Hepatocyte (in vitro differentiated cells): Measurements from ENCODE around the gene PLEKHA7. TPM values are rescaled to one million over a fixed set of nuclear protein-coding genes. Genes with fewer than 3 reads are reported as not detected.

Experiments
- DNase-seq: peaks from one replicate; pipeline ENCODE4 v3.0.0-alpha.2; 2016; ENCODE audit warnings: low spot score
- H2AFZ ChIP-seq: fragments of 200-600 bp; sonication (generic); 2 replicates; pipeline ENCODE4 v1.6.0; 2016; ENCODE audit warnings: antibody characterized with exemption, mild to moderate bottlenecking
- H3K27ac ChIP-seq: fragments of 200-600 bp; sonication (generic); 2 replicates; pipeline ENCODE4 v1.5.1; 2016; ENCODE audit warnings: mild to moderate bottlenecking
- H3K27me3 ChIP-seq: fragments of 200-600 bp; sonication (generic); 2 replicates; pipeline ENCODE4 v1.6.1; 2016
- H3K36me3 ChIP-seq: fragments of 200-600 bp; sonication (generic); replicated peaks from 2 replicates; pipeline ENCODE4 v1.5.1; 2016; ENCODE audit warnings: low read depth; ENCODE audit not compliant: insufficient read depth
- H3K4me1 ChIP-seq: fragments of 200-600 bp; sonication (generic); 2 replicates; pipeline ENCODE4 v1.5.1; 2016; ENCODE audit warnings: mild to moderate bottlenecking, moderate library complexity; ENCODE audit not compliant: insufficient read depth
- H3K4me2 ChIP-seq: fragments of 200-600 bp; sonication (generic); 2 replicates; pipeline ENCODE4 v1.6.0; 2016
- H3K4me3 ChIP-seq: fragments of 200-600 bp; sonication (generic); 2 replicates; pipeline ENCODE4 v1.5.1; 2016; ENCODE audit warnings: mild to moderate bottlenecking
- H3K79me2 ChIP-seq: fragments of 200-600 bp; sonication (generic); 2 replicates; pipeline ENCODE4 v1.6.0; 2017; ENCODE audit warnings: mild to moderate bottlenecking
- H3K9me2 ChIP-seq: fragments of 200-600 bp; sonication (generic); replicated peaks from 2 replicates; pipeline ENCODE4 v1.6.0; 2017; ENCODE audit warnings: mild to moderate bottlenecking; ENCODE audit not compliant: insufficient read depth
- H3K9me3 ChIP-seq: fragments of 200-600 bp; sonication (generic); 2 replicates; pipeline ENCODE4 v1.5.1; 2016; ENCODE audit warnings: low read depth, mild to moderate bottlenecking
- H4K20me1 ChIP-seq: fragments of 200-600 bp; sonication (generic); 2 replicates; pipeline ENCODE4 v1.6.0; 2016; ENCODE audit warnings: mild to moderate bottlenecking; ENCODE audit not compliant: insufficient read depth, poor library complexity, severe bottlenecking
- CTCF ChIP-seq: fragments of 200-600 bp; sonication (generic); IDR thresholded peaks from 2 replicates; pipeline ENCODE4 v1.5.1; 2016; ENCODE audit warnings: antibody characterized with exemption, mild to moderate bottlenecking; ENCODE audit not compliant: poor library complexity
- EZH2 ChIP-seq: fragments of 200-600 bp; sonication (generic); IDR thresholded peaks from 2 replicates; pipeline ENCODE4 v1.6.1; 2016; ENCODE audit warnings: antibody characterized with exemption, mild to moderate bottlenecking, borderline replicate concordance
- EZH2phosphoT487 ChIP-seq: fragments of 200-600 bp; sonication (generic); IDR thresholded peaks from one replicate; pipeline ENCODE4 v1.6.1; 2018; ENCODE audit warnings: antibody characterized with exemption, mild to moderate bottlenecking, low read depth, moderate library complexity; ENCODE audit not compliant: unreplicated experiment, severe bottlenecking
- WGBS: methylation state at CpG from one replicate; pipeline ENCODE4 v1.1.6; 2016; ENCODE audit warnings: low lambda C conversion rate; ENCODE audit errors: missing lambda C conversion rate; 5-methylcytosine and 5-hydroxymethylcytosine counted together
- polyA plus RNA-seq: library from polyadenylated mRNA; unstranded; fragments of >200 nt; fragmentation: Nextera tagmentation; extraction: Ambion mirVana; gene quantifications from 2 replicates; pipeline ENCODE4 v1.2.1, GENCODE V29; 2016
- total RNA-seq: library from RNA; depleted of rRNA; stranded (reverse); fragments of >200 nt; gene quantifications from 2 replicates; pipeline ENCODE4 v1.2.3, GENCODE V29; 2014

PLEKHA7 gene
- total and polyA plus RNA-seq, 2 experiments from 2014 or later: 16.7 to 35.6 TPM

GRCh38 chr11:16818284-16818683 lies 195.9 kb downstream of the PLEKHA7 start:
- Histone ChIP-seq H3K27me3 (no peaks in the 10 kb centered on the region), H2AFZ (no peak overlapping the region), H4K20me1 (no peaks in the 10 kb centered on the region), H3K9me2 (no peaks in the 10 kb centered on the region), H3K4me2 (no peak overlapping the region), H3K27ac (no peak overlapping the region), H3K4me1 (peaks cover 14% of the 10 kb centered on the region), H3K9me3 (no peaks in the 10 kb centered on the region), H3K36me3 (no peaks in the 10 kb centered on the region), H3K4me3 (no peak overlapping the region), H3K79me2 (peaks cover 3% of the 10 kb centered on the region)
- no peak for DNase-seq
- TF ChIP-seq EZH2: no peak
- no peak for TF ChIP-seq CTCF
- no peak for TF ChIP-seq EZH2phosphoT487
- 67% methylated on average over 4 of the region's 4 CpGs for WGBS

GRCh38 chr11:16817351-16817750 lies 196.9 kb downstream of the PLEKHA7 start:
- H2AFZ ChIP-seq: no peak overlapping the region
- no peak overlapping the region for H3K4me2 ChIP-seq
- H4K20me1 ChIP-seq: no peaks in the 10 kb centered on the region
- H3K27me3 ChIP-seq: no peaks in the 10 kb centered on the region
- H3K9me2 ChIP-seq: no peaks in the 10 kb centered on the region
- no peak for TF ChIP-seq EZH2
- H3K4me1 ChIP-seq: peaks cover 14% of the 10 kb centered on the region
- no peak for DNase-seq
- WGBS: 95% methylated on average over 4 of the region's 4 CpGs
- no peak overlapping the region for H3K27ac ChIP-seq
- H3K79me2 ChIP-seq: peaks cover 3% of the 10 kb centered on the region
- no peaks in the 10 kb centered on the region for H3K9me3 ChIP-seq
- no peaks in the 10 kb centered on the region for H3K36me3 ChIP-seq
- no peak overlapping the region for H3K4me3 ChIP-seq

GRCh38 chr11:16816358-16817270 lies 197.6 kb downstream of the PLEKHA7 start:
- H3K4me2 ChIP-seq: no peak overlapping the region
- H3K79me2 ChIP-seq: peaks cover 3% of the 10 kb centered on the region
- TF ChIP-seq EZH2 (no peak), EZH2phosphoT487 (no peak), CTCF (no peak)
- 97% methylated on average over 19 of the region's 32 CpGs for WGBS
- H3K9me3 ChIP-seq: no peaks in the 10 kb centered on the region
- H3K27ac ChIP-seq: no peak overlapping the region
- no peaks in the 10 kb centered on the region for H3K27me3 ChIP-seq
- H4K20me1 ChIP-seq: no peaks in the 10 kb centered on the region
- H3K9me2 ChIP-seq: no peaks in the 10 kb centered on the region
- H3K4me1 ChIP-seq: peaks cover 14% of the 10 kb centered on the region
- H3K4me3 ChIP-seq: no peak overlapping the region
- no peaks in the 10 kb centered on the region for H3K36me3 ChIP-seq
- DNase-seq: no peak
- no peak overlapping the region for H2AFZ ChIP-seq

- Histone ChIP-seq H3K4me1 (peaks cover 5% of the 10 kb centered on the region), H3K9me2 (no peaks in the 10 kb centered on the region), H3K27ac (no peak overlapping the region), H3K4me2 (no peak overlapping the region), H3K79me2 (peaks cover 3% of the 10 kb centered on the region), H3K27me3 (no peaks in the 10 kb centered on the region), H4K20me1 (no peaks in the 10 kb centered on the region), H3K9me3 (no peaks in the 10 kb centered on the region), H2AFZ (no peak overlapping the region), H3K36me3 (no peaks in the 10 kb centered on the region), H3K4me3 (no peak overlapping the region)
- TF ChIP-seq EZH2 (no peak), CTCF (no peak), EZH2phosphoT487 (no peak)
- no peak for DNase-seq
- WGBS: 87% methylated on average over 23 of the region's 23 CpGs
Observed at GRCh38 chr11:16815047-16815767, 199.0 kb downstream of the PLEKHA7 start.
